ENCODE results near the gene ALPL. TPM values are rescaled to one million over a fixed set of nuclear protein-coding genes. Genes with fewer than 3 reads are reported as not detected.
A peak's percentile ranks its signal among the peaks of the same experiment; 100 is the strongest.

The ALPL gene
- total and polyA plus RNA-seq, 9 of the 15 experiments (the other 6 are each of a cell fraction or from before 2014, with no cell fraction given), result 0.04 to 0.38 (median 0.18) TPM; not detected in 4

GRCh38 chr1:21543598-21543997, 34.4 kb downstream of the ALPL start:
- no peak for DNase-seq (ENCODE audit: extremely low read depth in 1 of 4, low spot score in 3 of 4)
- no peak overlapping the region for H2AFZ ChIP-seq (ENCODE audit: low read depth, low read length)
- no peak for FAIRE-seq
- H3K9me1 ChIP-seq (ENCODE audit: control insufficient read depth, insufficient read depth, low read length), result no peaks in the 10 kb centered on the region
- H3K9ac ChIP-seq (ENCODE audit: insufficient read depth in 1 of 2, low read depth in 2 of 2, low read length in 2 of 2), result peak overlapping the region in 1 of 2 experiments; percentile 16; a peak in 1 of 4 replicates
- H3K4me1 ChIP-seq (replicated peaks in 1 of 2; ENCODE audit: control insufficient read depth in 2 of 2, insufficient read depth in 2 of 2, low read length in 2 of 2), result peaks cover 0 to 13% of the 10 kb centered on the region in 2 experiments; a peak in 2 of 5 replicates
- H3K27ac ChIP-seq (ENCODE audit: extremely low read depth, low read depth, low read length), result no peak overlapping the region
- peaks cover 10% of the 10 kb centered on the region; the same call in 1 of the 2 replicates for H4K20me1 ChIP-seq (replicated peaks; ENCODE audit: control insufficient read depth, insufficient read depth, low read length)
- H3K4me2 ChIP-seq (ENCODE audit: insufficient read depth, low read length), result no peak overlapping the region
- in situ Hi-C loops (cut with MboI) (no loop called here), intact Hi-C loops (cut with micrococcal nuclease) (no loop called here)
- ChIA-PET POLR2A (interaction anchor here (1.1 kb wide), 1 partner anchor 42 kb away, joined by 5 read pairs; no protein-coding TSS in a partner anchor), CTCF (ENCODE audit: low intra/inter-chr PET ratio) (no interaction called here)
- no peak for ATAC-seq
- 11% methylated on average over 6 of the region's 6 CpGs for WGBS (ENCODE audit: insufficient coverage, low coverage, missing lambda C conversion rate)
- H3K9me3 ChIP-seq (replicated peaks; ENCODE audit: control insufficient read depth, insufficient read depth, low read depth, low read length), result no peaks in the 10 kb centered on the region
- no peaks in the 10 kb centered on the region for H3K36me3 ChIP-seq (ENCODE audit: control insufficient read depth, insufficient read depth, low read length)
- no peak overlapping the region for H3K4me3 ChIP-seq
- H3K27me3 ChIP-seq (ENCODE audit: control insufficient read depth in 2 of 2, insufficient read depth in 2 of 2, low read length in 2 of 2), result peaks cover 45 to 84% of the 10 kb centered on the region in 2 experiments
- no TSS peak for BruUV-seq (replicated peaks)
- H3K79me2 ChIP-seq (ENCODE audit: control insufficient read depth, insufficient read depth, low read length), result no peaks in the 10 kb centered on the region
- TF ChIP-seq E2F8 (IDR thresholded peaks at IDR 0.05; ENCODE audit: low read depth, partially characterized antibody) (no peak), ZNF740 (CRISPR knock-in tag; IDR thresholded peaks at IDR 0.05) (no peak), ZNF740 (tag; IDR thresholded peaks at IDR 0.05) (no peak), GTF2F1 (IDR thresholded peaks at IDR 0.05; ENCODE audit: low read depth, low read length) (no peak), OTX1 (CRISPR knock-in tag; IDR thresholded peaks at IDR 0.05) (no peak), MECOM (CRISPR knock-in tag; IDR thresholded peaks at IDR 0.05) (no peak), TAF9B (IDR thresholded peaks at IDR 0.05; ENCODE audit: partially characterized antibody) (no peak), RBM25 (IDR thresholded peaks at IDR 0.05; ENCODE audit: low read depth, low read length, severe bottlenecking) (no peak), CBFA2T3 (IDR thresholded peaks at IDR 0.05) (no peak), UBTF (IDR thresholded peaks at IDR 0.05; ENCODE audit: borderline replicate concordance in 1 of 2, low read depth in 2 of 2, low read length in 2 of 2) (no peak), ZNF24 (IDR thresholded peaks at IDR 0.05) (no peak), HDAC3 (IDR thresholded peaks at IDR 0.05; ENCODE audit: borderline replicate concordance, partially characterized antibody) (no peak), STAT5B (CRISPR knock-in tag; IDR thresholded peaks at IDR 0.05) (no peak)
